Small intestine (tissue), 7 donors: Measurements from ENCODE around the gene LRMDA. TPM values are rescaled to one million over a fixed set of nuclear protein-coding genes. Genes with fewer than 3 reads are reported as not detected.

Source experiments
- DNase-seq, 2 donors: peaks; one replicate each; pipeline versions ENCODE4 v3.0.0 to v3.0.0-alpha.2; 2013
- FAIRE-seq: peaks from 2 replicates; lab custom pipeline; 2012; peaks lifted over from hg19 to GRCh38; lab: Jason Lieb, UNC
- H3K27ac ChIP-seq, 3 donors: one replicate each; pipeline ENCODE4 v1.5.1; 2013; ENCODE audit warnings: low read length in 2 of 3, mild to moderate bottlenecking in 2 of 3, control low read depth in 1 of 3, inconsistent platforms in 1 of 3, low read depth in 1 of 3, moderate library complexity in 1 of 3
- H3K27me3 ChIP-seq, 3 donors: one replicate each; pipeline ENCODE4 v1.6.1; 2013; ENCODE audit warnings: low read length in 3 of 3, inconsistent platforms in 1 of 3; ENCODE audit not compliant: control insufficient read depth in 3 of 3, insufficient read depth in 3 of 3
- H3K36me3 ChIP-seq, 3 donors: one replicate each; pipeline ENCODE4 v1.6.1; 2013; ENCODE audit warnings: low read length in 3 of 3, inconsistent platforms in 1 of 3, low read depth in 1 of 3, mild to moderate bottlenecking in 1 of 3, moderate library complexity in 1 of 3; ENCODE audit not compliant: control insufficient read depth in 3 of 3, insufficient read depth in 2 of 3
- H3K4me1 ChIP-seq, 3 donors: one replicate each; pipeline ENCODE4 v1.6.1; 2013; ENCODE audit warnings: low read length in 2 of 3, inconsistent platforms in 1 of 3, low read depth in 1 of 3, mild to moderate bottlenecking in 1 of 3, moderate library complexity in 1 of 3; ENCODE audit not compliant: control insufficient read depth in 3 of 3, insufficient read depth in 2 of 3
- H3K4me3 ChIP-seq, 3 donors: one replicate each; pipeline ENCODE4 v1.5.1; 2013; ENCODE audit warnings: low read length in 3 of 3, control low read depth in 1 of 3, inconsistent platforms in 1 of 3, low read depth in 1 of 3, mild to moderate bottlenecking in 1 of 3, moderate library complexity in 1 of 3
- H3K9me3 ChIP-seq, 2 donors: one replicate each; pipeline ENCODE4 v1.6.1; 2013; ENCODE audit warnings: low read depth in 1 of 2, low read length in 1 of 2; ENCODE audit not compliant: control insufficient read depth in 2 of 2, insufficient read depth in 1 of 2
- WGBS, 3 donors: extraction: QIAGEN DNeasy Blood & Tissue Kit; methylation state at CpG; one replicate each; pipeline ENCODE4 v1.1.7; 2013; 5-methylcytosine and 5-hydroxymethylcytosine counted together
- polyA plus RNA-seq, 4 donors: library from polyadenylated mRNA; stranded (reverse) in 3 of 4; unstranded in 1 of 4; fragments of 200-250 nt in 3 of 4; fragments of 120-200 nt in 1 of 4; gene quantifications; one replicate each; pipeline versions ENCODE4 v1.2.1 to v1.2.3, GENCODE V29; 2013
- donor health status: healthy with polysubstance abuse.
- donor health status: control.
- donor health status: control.
- donor health status: Bipolar disorder and iron deficiency.
- donor health status: healthy.

LRMDA gene
- polyA plus RNA-seq, 4 donors = 5.6 to 16.2 (median 6.0) TPM; not detected in 1

- Histone ChIP-seq H3K27ac (no peak overlapping the region), H3K36me3 (no peaks in the 10 kb centered on the region), H3K27me3 (no peaks in the 10 kb centered on the region), H3K4me1 (no peaks in the 10 kb centered on the region), H3K9me3 (no peaks in the 10 kb centered on the region), H3K4me3 (no peak overlapping the region)
- 69 to 82% (median 75%) methylated on average over 2 of the region's 2 CpGs for WGBS, 3 donors
- FAIRE-seq = no peak
- no peak for DNase-seq
These were observed 480.0 kb downstream of the LRMDA start for GRCh38 chr10:75911426-75911825.

- Histone ChIP-seq H3K27me3 (no peaks in the 10 kb centered on the region), H3K27ac (no peak overlapping the region), H3K4me3 (no peak overlapping the region), H3K4me1 (no peaks in the 10 kb centered on the region), H3K9me3 (no peaks in the 10 kb centered on the region), H3K36me3 (no peaks in the 10 kb centered on the region)
- WGBS, 3 donors = 76 to 97% (median 81%) methylated on average over 3 of the region's 3 CpGs
- FAIRE-seq = no peak
- no peak for DNase-seq
These were observed 485.5 kb downstream of the LRMDA start for GRCh38 chr10:75916906-75917305.

- 79 to 94% (median 93%) methylated on average over 2 of the region's 2 CpGs for WGBS, 3 donors
- Histone ChIP-seq H3K27me3 (no peaks in the 10 kb centered on the region), H3K27ac (no peak overlapping the region), H3K4me3 (no peak overlapping the region), H3K36me3 (no peaks in the 10 kb centered on the region), H3K9me3 (no peaks in the 10 kb centered on the region), H3K4me1 (no peaks in the 10 kb centered on the region)
- DNase-seq (no peak), FAIRE-seq (no peak)
These were observed 488.5 kb downstream of the LRMDA start for GRCh38 chr10:75919913-75920312.

DNA sequence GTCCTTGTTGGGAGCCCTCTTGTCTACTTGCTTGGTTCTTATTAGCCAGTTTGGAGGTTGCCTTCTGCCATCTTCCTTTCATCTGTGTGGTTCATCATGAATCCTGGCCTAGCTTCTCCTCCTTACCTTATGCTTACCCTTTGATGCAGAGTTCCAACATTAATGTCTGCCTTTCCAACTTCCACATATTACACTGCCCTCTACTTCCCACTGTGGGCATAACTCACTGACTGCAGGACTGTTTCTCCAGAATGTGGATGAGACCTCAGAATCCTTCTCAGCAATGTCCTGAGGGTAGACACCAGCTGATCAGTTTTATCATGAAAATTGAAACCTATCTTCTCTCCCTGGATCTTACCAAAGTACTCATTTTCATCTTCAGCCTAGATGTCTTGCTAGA is 491.0 kb downstream of the LRMDA start:
- no peaks in the 10 kb centered on the region for H3K9me3 ChIP-seq
- peak; percentile 27 to 48 for DNase-seq
- no peak for FAIRE-seq

GRCh38 chr10:75924309-75924902 is 493.0 kb downstream of the LRMDA start:
- Histone ChIP-seq H3K9me3 (no peaks in the 10 kb centered on the region), H3K4me1 (no peaks in the 10 kb centered on the region), H3K36me3 (no peaks in the 10 kb centered on the region), H3K4me3 (no peak overlapping the region), H3K27ac (no peak overlapping the region), H3K27me3 (no peaks in the 10 kb centered on the region)
- whole genome bisulfite sequencing, 3 donors = 72 to 90% (median 81%) methylated on average over 9 of the region's 9 CpGs
- FAIRE-seq (no peak), DNase-seq (no peak)

More for the DNA sequence above, 491.0 kb downstream of the LRMDA start:
- no peaks in the 10 kb centered on the region for H3K4me1 ChIP-seq
- no peak overlapping the region for H3K4me3 ChIP-seq
- H3K27me3 ChIP-seq = no peaks in the 10 kb centered on the region
- H3K36me3 ChIP-seq = no peaks in the 10 kb centered on the region
- H3K27ac ChIP-seq = no peak overlapping the region

- Histone ChIP-seq H3K27ac (no peak overlapping the region), H3K36me3 (no peaks in the 10 kb centered on the region), H3K27me3 (no peaks in the 10 kb centered on the region), H3K4me1 (no peaks in the 10 kb centered on the region), H3K9me3 (no peaks in the 10 kb centered on the region), H3K4me3 (no peak overlapping the region)
- FAIRE-seq = no peak
- WGBS, 3 donors = 56 to 95% (median 89%) methylated on average over 1 of the region's 1 CpG
- DNase-seq = no peak
These were observed 494.6 kb downstream of the LRMDA start for GRCh38 chr10:75925999-75926398.

- WGBS, 3 donors = 66 to 91% (median 89%) methylated on average over 4 of the region's 4 CpGs
- Histone ChIP-seq H3K27ac (no peak overlapping the region), H3K36me3 (no peaks in the 10 kb centered on the region), H3K4me1 (no peaks in the 10 kb centered on the region), H3K27me3 (no peaks in the 10 kb centered on the region), H3K4me3 (no peak overlapping the region), H3K9me3 (no peaks in the 10 kb centered on the region)
- no peak for FAIRE-seq
- DNase-seq = peak; percentile 54 to 60
These were observed 495.3 kb downstream of the LRMDA start for GRCh38 chr10:75926763-75927162.

DNA sequence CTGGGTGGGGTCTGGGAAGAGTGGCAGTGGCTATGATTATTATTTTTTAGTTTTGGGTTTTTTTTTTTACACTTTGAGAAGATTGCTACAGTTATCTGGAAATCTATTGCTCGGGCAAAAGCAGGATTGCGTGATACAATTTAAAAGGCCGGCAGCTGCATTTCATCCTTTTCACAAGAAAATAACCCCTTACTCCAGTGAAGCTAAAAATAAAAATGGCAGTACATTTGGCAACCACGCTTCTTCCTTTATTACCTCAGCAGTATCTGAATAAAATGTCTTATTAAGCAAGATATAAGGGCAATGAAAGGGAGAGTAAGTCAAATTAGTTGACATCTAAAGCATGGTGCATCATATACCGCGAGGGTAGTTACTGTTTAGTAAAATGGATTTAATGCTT is 496.8 kb downstream of the LRMDA start:
- no peaks in the 10 kb centered on the region for H3K9me3 ChIP-seq
- FAIRE-seq (no peak), DNase-seq (no peak)
- no peak overlapping the region for H3K4me3 ChIP-seq
- H3K27ac ChIP-seq = no peak overlapping the region
- no peaks in the 10 kb centered on the region for H3K27me3 ChIP-seq
- H3K36me3 ChIP-seq = no peaks in the 10 kb centered on the region
- 90 to 94% (median 94%) methylated on average over 6 of the region's 6 CpGs for WGBS, 3 donors
- no peaks in the 10 kb centered on the region for H3K4me1 ChIP-seq

- Histone ChIP-seq H3K27me3 (no peaks in the 10 kb centered on the region), H3K4me3 (no peak overlapping the region), H3K36me3 (no peaks in the 10 kb centered on the region), H3K4me1 (no peaks in the 10 kb centered on the region), H3K27ac (no peak overlapping the region), H3K9me3 (no peaks in the 10 kb centered on the region)
- no peak for FAIRE-seq
- WGBS, 3 donors = 74 to 93% (median 86%) methylated on average over 2 of the region's 2 CpGs
- no peak for DNase-seq
These were observed 498.3 kb downstream of the LRMDA start for GRCh38 chr10:75929630-75930161.
